Testis (tissue), 2 donors: ENCODE data around the gene SLC22A17.

Experiments
- POLR2A ChIP-seq: fragments of 450-650 bp; IDR thresholded peaks from one replicate; pipeline ENCODE4 v1.6.1; 2017; ENCODE audit warnings: antibody characterized with exemption, mild to moderate bottlenecking, moderate library complexity
- TF ChIP-seq, protein P1 (sequence below), 3 experiments: fragments of 450-650 bp in 2 of 3; fragments of 200-600 bp in 1 of 3; sonication (generic) in 1 of 3; IDR thresholded peaks; one replicate each; pipeline ENCODE4 v1.5.1; 2016 to 2019; ENCODE audit warnings: antibody characterized with exemption in 3 of 3, mild to moderate bottlenecking in 2 of 3, moderate library complexity in 1 of 3

DNA sequence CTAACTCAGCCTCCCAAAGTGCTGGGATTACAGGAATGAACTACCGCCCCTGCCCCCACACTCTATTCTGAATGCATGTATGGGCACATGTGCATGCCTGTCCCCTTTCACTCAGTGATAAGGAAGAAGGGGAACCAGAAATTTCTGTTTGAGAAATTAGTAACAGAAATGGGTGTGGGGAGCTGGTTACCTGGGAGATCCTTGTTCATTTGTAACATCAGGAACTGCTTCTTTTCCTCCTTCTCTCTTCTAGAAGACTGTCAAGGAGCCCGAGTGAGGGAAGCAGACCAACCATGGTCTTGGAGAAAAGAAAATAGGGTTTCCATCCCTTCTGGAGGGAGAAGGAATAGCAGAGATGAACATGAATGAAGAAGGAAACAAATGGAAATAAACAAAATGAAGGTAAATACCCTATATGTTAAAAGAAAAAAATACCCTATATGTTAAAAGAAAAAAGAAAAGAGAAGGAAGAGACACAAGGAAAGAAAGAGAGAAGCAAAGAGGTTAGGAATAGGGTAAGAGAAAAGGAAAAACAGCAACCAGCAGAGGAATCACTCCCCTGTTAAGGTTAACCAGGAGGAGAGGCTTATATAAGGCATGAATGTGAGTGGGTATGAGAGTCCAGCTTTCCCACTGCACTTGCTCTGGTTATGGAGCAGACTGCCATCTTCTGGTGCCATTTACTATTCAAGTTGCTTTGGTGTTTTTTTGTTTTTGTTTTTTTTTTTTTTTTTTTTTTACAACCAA, 53.3 kb downstream of the SLC22A17 start:
- TF ChIP-seq, protein P1, sequence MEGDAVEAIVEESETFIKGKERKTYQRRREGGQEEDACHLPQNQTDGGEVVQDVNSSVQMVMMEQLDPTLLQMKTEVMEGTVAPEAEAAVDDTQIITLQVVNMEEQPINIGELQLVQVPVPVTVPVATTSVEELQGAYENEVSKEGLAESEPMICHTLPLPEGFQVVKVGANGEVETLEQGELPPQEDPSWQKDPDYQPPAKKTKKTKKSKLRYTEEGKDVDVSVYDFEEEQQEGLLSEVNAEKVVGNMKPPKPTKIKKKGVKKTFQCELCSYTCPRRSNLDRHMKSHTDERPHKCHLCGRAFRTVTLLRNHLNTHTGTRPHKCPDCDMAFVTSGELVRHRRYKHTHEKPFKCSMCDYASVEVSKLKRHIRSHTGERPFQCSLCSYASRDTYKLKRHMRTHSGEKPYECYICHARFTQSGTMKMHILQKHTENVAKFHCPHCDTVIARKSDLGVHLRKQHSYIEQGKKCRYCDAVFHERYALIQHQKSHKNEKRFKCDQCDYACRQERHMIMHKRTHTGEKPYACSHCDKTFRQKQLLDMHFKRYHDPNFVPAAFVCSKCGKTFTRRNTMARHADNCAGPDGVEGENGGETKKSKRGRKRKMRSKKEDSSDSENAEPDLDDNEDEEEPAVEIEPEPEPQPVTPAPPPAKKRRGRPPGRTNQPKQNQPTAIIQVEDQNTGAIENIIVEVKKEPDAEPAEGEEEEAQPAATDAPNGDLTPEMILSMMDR (IDR thresholded peaks at IDR 0.05) = no peak
- no peak for TF ChIP-seq POLR2A
